AG09319 (cell line): ENCODE data around the gene MRC1.

Experiments
- DNase-seq: peaks from one replicate; pipeline ENCODE4 v3.0.0-alpha.2; 2010; ENCODE audit warnings: low read depth; ENCODE audit errors: extremely low read depth
- TF ChIP-seq, protein P1 (sequence below): IDR thresholded peaks from 2 replicates; pipeline ENCODE4 v1.5.1; 2011; ENCODE audit warnings: low read depth, mild to moderate bottlenecking, inconsistent platforms, low read length, moderate library complexity

The MRC1 gene

DNA sequence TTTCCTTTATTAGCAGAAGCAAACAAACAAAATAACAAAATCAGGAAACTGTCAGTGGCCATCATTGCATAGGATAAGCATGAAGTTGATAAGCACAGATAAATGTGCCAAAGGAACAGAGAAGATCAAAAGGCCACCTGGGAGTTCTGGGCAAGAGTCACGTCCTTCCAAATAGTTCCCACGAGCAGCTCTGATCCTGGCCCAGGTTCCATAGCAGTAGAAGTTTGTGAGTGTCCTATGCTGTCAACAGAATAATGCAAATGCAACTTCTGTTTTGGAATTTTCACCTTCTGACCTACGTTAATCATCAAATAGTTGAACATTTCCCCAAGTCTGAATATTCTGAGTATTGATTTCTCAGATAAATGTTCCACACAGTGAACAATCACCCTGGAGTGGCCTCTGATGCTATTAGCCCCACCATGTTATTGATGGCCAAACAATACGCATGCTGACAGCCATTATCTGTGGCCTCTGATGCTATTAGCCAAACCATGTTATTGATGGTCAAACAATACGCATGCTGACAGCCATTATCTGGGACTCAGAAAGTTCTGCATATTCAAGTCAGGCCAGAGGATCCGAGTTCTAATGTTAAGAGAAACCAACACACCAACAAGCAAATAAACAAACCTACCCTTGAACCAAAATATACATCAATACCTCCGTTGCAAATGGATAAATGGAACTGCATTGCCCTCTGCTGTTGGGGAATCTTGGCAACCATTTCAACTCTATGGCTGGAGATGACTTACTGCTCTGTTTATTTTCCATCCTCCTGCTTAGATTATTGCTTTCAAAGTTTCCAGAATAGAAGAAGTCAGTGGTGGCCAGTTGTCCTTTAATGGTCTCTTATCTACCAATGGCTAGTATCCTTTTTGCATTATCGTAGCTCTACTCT, 63.3 kb downstream of the MRC1 start:
- no peak for DNase-seq

DNA sequence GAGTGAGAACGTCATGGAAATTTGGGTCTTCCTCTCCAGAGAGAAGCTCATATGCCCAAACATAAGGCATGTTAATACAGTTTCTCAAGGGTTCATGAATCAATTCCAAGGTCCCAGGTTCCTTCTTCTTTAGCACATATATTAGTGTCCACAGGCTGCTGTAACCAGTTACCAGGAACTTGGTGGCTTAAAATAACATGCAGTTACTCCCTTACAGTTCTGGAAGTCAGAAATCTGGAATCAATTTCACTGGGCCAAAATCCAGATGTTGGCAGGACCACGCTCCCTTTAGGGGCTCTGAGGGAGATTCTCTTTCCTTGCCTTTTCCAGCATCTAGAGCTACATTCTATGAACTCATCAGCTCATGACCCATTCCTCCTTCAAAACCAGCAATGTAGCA, 64.8 kb downstream of the MRC1 start:
- DNase-seq: no peak
- TF ChIP-seq, protein P1, sequence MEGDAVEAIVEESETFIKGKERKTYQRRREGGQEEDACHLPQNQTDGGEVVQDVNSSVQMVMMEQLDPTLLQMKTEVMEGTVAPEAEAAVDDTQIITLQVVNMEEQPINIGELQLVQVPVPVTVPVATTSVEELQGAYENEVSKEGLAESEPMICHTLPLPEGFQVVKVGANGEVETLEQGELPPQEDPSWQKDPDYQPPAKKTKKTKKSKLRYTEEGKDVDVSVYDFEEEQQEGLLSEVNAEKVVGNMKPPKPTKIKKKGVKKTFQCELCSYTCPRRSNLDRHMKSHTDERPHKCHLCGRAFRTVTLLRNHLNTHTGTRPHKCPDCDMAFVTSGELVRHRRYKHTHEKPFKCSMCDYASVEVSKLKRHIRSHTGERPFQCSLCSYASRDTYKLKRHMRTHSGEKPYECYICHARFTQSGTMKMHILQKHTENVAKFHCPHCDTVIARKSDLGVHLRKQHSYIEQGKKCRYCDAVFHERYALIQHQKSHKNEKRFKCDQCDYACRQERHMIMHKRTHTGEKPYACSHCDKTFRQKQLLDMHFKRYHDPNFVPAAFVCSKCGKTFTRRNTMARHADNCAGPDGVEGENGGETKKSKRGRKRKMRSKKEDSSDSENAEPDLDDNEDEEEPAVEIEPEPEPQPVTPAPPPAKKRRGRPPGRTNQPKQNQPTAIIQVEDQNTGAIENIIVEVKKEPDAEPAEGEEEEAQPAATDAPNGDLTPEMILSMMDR: no peak

More for the DNA sequence above, 63.3 kb downstream of the MRC1 start:
- TF ChIP-seq, protein P1: peak; percentile 15

DNA sequence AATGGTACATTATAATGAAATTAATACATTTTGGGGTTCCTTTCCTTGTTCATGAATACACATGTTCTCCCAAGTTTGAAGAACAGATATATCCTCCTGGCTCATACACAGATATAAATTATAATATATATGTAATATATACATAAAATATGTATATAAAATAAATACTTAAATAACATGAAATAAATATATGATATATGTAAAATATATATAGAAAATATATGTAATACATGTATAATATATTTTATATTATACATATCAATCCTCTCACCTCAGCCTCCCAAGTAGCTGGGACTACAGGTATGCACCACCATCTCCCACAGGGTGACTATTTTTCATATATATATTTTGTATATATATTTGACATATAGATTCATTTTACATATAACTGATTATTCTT, 68.0 kb downstream of the MRC1 start:
- DNase-seq: no peak
- TF ChIP-seq, protein P1: no peak

DNA sequence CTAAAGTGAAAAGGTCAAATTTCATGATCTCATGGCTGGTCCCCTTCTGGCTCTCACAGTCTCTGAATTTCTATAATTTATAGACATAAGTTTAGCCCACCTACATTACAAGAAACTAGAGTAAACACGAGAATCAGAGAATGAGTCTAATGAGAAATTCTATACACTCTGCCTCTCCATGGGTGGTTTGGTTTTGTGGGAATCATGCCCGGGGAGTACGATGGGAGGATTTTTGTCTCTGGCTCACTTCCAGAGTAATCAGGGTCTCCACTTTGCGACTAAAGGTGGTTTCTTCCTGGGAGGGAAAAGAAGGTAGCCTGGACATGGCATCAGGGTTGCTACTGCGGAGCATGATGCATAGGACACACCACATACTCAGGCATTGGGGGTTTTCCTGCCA, 69.7 kb downstream of the MRC1 start:
- DNase-seq: no peak
- TF ChIP-seq, protein P1: no peak

DNA sequence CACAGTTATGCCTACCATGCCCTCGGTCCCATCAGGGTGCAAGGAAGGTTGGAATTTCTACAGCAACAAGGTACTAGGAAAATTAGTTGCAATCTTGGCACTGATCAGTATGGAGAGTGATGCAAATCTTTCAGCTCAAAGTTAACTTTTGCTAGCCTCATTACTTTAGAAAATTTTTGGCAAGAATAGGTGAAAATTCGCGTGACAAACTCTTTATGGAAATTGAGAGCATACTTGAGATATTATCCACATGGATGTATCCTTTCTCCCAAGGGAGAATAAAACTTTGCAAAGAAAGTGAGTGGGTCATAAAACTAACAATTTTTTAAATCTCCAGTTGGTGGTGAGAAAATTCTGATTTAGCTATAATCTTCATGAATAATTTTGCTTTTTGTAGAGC, 71.5 kb downstream of the MRC1 start:
- TF ChIP-seq, protein P1: no peak

DNA sequence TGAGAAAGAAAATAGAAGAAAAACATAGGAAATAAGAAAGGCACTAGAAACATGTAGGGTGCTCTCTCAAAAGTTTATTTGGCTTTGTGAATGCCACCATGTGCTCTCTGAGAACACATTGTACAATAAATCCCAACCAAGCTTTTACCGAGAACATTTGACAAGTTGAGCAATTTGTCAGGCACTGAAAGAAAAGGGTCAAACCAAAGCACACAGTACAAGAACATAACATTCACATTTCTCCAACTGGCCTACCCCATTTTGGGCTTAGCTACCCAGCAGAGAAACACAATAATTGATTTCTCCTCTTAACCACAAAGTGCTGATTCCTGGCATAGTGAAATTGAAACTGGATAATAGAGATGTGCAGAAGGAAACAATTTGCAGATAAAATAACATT, 73.4 kb downstream of the MRC1 start:
- TF ChIP-seq, protein P1: no peak
- no peak for DNase-seq

More for the DNA sequence above, 71.5 kb downstream of the MRC1 start:
- DNase-seq: no peak

DNA sequence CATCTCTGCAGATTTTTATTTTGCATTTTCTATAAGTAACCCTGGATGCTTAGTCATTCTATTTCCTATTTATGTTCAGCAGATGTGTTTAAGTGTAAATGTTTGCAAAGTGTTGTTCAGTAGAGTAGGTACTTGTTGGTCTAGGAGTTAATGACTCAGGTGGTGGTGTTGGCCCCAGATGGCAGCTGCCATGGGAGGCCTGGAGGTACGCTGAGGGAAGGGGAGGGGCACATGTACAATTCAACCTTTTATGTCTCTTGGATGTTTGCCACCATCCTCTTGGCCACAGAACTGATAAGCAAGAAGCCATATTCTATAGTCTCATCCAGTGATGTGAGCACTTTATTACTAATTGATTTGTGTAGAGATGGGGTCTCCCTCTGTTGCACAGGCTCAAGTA, 74.5 kb downstream of the MRC1 start:
- no peak for DNase-seq
- TF ChIP-seq, protein P1: no peak
